Stimulated activated CD8-positive, alpha-beta memory T cell treated with anti-CD3 and anti-CD28 coated beads, Interleukin-15, amount 100 ng/mL, for 48 hours (primary cell): ENCODE results near the gene ARHGEF37.
"Not testable (repeated sequence)": the region's sequence is repeated elsewhere in the genome, so short reads cannot be mapped to it uniquely, and the experiment has no call there.

Source experiments
- DNase-seq, 2 donors: peaks; one replicate each; pipeline ENCODE4 v3.0.0-alpha.2; 2020; ENCODE audit warnings: low read depth in 2 of 2

ARHGEF37 gene

DNA sequence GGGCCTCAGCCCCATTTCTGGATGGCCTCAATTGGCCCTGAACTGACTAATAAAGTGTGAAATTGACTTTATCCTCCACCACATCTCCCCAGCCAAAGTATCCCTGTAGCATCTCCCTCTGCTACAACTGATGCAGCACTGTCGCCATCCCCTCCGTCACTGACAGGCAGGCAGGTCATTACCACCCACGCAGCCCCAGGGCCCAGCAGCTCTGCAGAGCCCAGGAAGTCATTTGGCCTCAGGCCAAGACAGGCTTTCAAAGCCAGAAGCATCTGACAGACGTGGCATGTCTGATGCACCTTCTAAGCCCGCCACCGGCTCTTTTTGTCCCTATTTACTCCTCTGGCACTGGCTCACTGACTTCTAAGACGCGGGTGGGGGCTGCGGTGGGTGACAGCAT, 65.3 kb downstream of the ARHGEF37 start:
- peak in 1 of 2 donors; percentile 18 for DNase-seq

DNA sequence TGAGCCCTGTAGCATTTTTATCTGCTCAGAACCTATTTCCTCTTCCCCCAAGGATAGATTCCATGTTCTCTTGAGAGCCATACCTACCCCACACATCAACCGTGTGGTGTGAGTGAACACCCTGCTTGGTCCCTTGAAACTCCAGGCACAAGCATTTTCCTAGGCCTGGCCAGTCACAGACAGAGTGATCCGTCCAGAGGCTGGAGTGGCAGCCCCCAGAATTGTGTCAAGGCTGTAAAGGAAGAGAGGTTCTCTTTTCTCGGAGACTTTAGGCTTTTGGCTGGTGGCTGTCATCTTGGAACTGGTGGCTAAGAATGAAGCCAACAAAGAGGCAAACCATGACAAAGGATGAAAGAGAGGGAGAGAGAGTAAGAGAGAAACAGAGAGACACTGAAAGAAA, 66.0 kb downstream of the ARHGEF37 start:
- DNase-seq = no peak

DNA sequence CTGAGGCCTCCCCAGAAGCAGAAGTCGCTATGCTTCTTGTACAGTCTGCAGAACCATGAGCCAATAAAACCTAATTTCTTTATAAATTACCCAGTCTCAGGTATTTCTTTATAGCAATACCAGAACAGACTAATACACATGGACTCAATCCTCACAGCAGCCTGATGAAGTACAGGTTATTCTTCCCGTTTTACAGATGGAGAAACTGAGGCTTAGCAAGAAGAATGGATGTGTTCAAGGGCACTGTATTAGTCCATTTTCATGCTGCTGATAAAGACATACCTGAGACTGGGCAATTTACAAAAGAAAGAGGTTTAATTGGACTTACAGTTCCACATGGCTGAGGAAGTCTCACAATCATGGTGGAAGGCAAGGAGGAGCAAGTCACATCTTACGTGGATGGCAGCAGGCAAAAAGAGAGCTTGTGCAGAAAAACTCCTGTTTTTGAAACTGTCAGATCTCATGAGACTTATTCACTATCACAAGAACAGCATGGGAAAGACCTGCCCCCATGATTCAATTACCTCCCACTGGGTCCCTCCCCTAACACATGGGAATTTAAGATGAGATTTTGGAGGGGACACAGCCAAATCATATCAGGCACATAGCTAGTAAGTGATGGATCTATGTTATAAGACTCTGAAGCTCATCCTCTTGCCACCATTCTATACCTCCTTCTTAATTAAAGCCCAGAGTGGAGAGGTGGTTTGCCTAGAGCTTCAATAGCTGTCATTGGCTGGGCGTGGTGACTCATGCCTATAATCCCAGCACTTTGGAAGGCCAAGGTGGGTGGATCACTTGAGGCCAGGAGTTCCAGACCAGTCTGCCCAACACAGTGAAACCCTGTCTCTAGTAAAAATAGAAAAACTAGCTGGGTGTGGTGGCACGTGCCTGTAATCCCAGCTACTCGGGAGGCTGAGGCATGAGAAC, 67.4 kb downstream of the ARHGEF37 start:
- not testable (repeated sequence) for DNase-seq

DNA sequence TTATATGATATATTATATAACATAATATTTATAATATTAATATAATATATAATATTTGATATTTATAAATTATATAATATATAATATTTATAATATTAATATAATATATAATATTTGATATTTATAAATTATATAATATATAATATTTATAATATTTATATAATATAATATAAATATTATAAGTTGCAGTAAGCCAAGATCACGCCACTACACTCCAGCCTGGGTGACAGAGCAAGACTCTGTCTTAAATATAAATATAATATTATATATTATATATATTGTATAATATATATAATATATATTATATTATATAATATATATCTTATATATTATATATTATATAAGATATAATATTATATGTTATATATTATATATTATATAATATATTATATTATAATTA, 68.4 kb downstream of the ARHGEF37 start:
- DNase-seq = not testable (repeated sequence)

DNA sequence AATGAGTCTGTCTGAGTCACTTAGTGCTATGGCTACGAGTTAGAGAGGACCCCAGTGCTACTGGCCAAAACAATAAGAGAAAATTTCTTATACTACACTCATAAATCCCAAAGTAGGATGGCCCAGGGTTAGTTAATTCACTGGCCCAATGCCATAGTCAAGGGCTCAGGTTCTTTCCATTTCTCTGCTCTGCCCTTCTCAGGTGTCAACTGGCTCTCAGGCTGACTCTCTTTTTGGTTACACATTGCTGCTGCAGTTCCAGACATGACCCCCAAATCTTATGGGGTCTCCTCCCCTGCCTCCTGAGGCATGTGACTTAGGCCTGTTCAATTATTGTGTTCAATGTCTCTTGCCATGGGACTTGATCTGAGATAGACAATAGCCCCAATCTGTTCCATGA, 70.4 kb downstream of the ARHGEF37 start:
- DNase-seq = no peak

DNA sequence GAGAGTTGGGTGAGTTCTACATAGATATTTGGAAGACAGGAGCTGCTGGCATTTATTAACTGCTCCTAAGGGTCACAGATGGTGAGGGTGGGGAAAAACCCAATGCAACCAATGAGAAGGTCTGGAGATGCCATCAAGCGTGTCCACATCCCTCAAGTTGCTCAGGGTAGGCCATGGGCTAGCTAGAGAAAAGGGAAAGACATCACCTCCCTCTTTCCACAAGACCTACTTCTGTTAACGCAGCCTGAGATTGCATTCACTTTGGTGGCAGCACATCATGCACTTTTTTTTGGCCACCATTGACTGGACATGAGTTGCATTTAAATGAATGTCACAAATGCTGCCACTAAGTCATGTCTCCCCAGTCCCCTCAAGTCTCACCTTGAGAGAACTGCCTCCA, 71.4 kb downstream of the ARHGEF37 start:
- no peak for DNase-seq

DNA sequence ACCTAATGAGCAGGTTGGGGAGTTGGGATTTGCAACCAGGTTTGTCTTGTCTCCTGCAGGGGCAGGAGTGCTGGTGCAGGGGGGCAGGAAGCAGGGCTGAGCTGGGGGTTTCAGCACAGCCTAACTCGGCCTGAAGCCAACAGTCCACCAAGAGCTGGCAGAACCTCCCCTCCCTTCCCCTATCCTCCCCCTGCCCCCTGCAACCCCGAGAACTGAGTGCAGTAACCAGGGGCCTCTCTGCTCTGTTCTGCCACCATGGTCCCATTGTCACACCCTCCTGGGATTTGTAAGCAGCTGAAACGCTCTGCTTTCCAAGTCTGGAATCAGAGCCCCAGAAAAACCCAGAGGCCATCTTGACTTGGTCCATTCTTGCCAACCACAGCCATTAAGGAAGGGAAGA, 72.9 kb downstream of the ARHGEF37 start:
- DNase-seq = no peak

DNA sequence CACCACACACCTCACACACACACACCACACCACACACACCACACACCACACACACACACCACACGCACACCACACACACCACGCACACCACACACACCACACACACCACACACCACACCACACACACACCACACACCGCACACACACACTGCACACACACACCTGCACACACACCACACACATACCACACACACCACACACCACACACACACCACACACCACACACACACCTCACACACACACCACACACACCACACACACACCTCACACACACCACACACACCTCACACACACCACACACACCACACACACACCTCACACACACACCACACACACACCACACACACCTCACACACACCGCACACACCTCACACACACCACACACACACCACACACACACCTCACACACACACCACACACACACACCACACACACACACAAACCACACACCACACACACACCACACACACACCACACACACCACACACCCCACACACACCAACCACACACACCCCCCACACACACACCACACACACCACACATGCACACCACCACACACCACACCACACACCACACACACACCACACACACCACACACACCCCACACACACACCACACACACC, 73.7 kb downstream of the ARHGEF37 start:
- DNase-seq = no peak

DNA sequence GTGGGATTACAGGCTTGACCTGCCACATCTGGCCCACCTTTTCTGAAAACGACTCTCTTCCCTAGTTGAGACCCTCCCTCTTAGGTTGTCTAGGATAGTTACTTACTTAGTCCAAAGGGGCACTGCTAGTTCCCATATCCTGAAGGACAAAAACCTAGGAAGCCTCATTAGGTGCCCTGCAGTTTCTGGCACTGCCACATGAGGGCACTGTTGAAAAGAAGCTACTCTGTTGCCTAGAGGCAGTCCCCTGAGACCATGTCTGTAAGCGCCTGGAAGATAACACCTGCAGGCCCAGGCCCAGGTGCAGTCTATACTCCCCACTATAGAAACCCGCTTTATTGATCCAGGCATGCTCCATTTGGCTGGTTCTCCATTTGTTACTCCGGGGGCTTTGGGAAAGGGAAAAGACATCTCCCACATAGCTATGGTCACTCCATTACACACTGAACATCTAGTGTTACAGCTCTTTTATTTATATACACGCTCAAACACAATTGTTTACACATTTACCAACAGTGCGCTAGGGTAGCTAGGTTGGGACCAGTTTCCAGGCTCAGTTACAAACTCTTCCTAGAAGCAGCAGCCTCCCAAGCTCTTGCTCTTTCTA, 75.4 kb downstream of the ARHGEF37 start:
- peak in 1 of 2 donors; percentile 18 for DNase-seq

DNA sequence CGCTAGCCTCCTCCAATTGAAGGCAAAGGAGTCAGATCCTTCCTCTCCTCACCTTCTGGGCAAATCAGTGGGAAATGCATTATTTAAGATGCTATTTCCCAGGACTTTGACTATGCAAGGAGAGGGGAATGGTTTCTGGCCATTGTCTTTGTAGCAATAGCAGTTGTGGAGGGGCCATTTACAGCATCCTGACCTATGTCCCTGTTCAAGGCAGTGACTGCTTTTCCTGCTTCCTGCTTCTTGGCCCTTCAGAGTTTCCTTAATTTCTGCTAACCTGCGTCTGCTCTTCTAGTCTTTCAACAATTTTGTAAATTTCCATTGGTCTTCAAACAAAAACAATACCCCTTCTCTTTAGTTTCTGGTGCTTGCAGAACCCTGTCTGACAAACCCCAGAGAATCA, 76.0 kb downstream of the ARHGEF37 start:
- no peak for DNase-seq

DNA sequence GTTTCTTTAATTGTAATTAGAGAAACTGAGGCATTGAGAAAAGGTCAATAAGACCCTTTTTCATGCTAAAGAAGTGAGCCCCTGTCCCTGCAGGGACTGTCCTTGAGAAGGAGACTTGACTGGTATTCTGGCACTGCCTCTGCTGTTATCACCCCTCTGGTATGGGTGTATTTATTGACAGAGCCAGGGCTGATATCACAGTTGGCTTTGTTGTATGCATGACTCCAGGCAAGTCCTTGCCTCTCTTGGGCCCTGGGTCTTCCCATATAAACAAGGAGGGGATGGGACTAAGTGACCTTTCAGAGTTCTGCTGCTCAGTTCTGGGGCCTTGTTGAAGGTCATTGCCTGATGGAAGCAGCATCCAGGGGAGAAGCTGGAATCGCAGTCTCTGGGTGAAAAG, 77.0 kb downstream of the ARHGEF37 start:
- DNase-seq = no peak

DNA sequence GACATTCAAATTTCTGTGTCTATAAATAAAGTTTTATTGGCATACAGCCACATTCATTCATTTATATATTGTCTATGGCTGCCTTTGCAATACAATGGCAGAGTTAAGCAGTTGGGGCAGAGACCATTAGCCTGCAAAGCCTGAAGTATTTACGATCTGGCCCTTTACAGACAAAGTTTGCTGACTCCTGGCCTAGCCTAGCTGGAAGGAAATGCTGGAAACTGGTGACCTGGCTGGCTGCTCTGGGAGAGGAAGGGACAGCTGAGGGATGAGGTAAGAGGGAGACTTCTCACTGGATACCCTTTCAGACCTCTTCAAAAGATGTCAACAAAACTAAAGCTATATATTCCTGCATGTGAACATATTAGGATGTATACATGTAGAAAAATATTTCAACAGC, 82.8 kb downstream of the ARHGEF37 start:
- DNase-seq = no peak

DNA sequence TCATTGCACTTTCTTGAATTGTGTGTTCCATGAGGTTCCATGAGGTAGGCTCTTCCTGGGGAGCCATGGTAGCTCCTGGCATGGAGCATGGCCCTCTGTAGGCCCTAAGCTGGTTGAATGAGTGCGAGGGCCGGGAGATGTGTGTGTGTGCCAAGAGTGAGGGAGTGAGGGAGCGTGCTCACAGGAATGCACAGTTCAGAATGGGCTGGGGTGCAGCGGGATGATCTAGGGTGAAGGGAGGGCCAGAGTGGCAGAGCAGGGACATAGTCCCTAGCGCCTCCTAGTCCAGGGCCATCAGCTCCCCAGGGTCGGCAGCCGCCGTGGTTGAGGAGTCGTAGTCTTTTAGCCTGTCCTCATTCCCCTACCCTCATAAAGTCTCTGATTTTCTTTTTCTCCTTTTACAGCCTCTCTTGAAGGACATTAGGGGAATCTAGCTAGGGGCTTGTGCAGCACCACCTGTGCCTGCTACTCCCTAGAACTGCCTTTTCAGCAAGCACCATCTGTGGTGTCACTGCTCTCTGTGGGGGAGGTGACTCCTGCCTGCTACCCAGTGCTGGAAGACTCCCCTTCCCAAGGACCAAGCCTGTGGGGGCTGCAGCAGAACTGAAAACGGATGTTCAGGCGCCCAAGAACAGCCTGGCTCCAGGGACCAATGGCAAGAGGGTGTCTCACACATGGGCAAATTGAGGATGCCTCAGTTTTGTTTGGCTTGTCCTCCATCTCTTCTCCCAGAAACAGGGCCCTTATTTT, 83.5 kb downstream of the ARHGEF37 start:
- no peak for DNase-seq

DNA sequence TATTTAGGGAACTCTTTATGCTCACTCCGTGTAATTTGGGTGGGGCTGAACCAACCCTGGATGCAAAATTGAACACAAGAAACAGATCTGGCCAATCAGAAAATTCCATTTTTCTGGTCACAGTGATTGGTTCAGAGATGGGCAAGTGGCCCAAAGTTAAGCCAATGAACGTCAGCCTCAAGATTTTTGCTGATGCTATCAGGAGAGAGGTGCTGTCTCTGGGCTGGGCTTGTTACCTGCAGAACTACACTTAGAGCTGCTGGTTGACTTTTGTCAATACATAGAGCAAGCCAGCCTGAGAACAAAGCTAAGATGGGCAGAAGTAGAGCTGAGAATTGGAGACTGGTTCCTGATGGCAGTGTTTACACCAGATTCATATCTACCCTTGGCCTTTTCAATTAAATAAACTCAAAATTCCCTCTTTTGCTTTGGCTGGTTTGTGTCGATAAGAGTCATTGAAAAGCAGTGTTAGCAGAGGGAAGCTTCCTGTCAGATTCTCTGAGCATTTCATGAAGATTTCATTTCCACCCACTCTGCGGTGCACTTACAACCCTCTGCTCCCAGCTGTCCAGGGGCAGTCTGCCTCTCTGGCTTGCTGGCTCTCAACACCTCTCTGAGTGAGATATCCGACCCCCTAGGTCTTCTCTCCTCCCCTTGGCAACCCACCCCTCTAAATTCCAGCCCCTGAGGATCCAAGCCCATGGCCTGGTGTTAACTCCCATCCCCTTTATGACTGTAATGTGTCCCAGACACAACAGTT, 84.3 kb downstream of the ARHGEF37 start:
- DNase-seq = no peak

DNA sequence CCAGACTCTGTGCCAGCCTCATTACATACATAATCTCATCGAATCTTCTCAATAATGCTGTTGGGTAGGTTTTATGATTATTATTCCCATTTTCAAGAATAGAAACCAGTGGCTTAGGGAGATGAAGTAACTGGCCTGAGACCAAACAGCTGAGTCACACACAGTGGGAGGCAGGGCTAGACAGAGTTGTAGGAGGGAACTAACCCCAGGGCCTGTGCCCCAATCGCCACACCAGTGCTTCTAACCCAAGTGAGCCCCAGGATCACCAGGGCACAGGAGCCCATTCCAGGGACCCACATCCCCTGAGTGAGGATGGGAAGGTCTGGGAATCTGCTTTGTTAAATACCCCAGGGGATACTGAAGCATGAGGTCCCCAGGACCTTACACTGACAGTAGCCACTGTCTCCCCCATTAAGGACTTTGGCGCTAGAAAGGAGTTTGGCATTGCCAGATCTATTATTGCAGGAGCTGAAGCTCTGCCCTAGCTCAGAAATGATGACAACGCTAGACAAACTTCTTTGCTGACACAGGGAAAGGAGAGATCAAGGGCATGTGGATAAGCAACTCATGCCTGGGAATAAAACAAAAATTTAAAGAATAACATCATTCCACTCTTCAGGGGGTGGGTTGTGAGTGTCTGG, 85.0 kb downstream of the ARHGEF37 start:
- no peak for DNase-seq

DNA sequence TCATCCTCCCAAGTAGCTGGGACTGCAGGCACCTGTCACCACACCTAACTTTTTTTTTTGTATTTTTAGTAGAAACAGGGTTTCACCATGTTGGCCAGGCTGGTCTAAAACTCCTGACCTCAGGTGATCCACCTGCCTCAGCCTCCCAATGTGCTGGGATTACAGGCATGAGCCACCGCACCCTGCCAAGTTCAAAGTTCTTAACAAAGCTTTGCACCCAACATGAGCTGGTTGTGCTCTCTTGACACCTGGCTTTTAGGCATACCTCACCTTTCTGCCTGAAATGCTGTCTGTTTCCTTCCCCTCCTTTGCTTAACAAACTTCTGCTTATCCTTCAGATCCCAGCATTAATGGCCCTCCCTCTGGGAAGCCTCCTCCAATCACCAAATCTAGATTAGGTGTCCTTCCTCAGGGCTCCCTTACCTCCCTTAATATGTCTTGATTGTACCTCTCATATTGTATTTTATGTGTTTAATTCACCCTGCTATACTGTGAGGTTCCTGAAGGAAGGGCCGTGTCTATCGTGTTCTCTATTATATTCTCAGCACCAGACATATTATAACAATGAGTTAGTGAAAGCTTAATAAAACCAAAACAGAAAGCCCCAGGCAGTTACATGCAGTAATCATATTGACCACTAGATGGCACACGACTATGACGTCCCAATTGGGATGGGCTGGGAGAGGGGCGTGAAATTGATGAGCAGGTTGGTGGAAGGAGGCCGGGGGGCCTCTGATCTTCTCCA, 86.0 kb downstream of the ARHGEF37 start:
- no peak for DNase-seq

DNA sequence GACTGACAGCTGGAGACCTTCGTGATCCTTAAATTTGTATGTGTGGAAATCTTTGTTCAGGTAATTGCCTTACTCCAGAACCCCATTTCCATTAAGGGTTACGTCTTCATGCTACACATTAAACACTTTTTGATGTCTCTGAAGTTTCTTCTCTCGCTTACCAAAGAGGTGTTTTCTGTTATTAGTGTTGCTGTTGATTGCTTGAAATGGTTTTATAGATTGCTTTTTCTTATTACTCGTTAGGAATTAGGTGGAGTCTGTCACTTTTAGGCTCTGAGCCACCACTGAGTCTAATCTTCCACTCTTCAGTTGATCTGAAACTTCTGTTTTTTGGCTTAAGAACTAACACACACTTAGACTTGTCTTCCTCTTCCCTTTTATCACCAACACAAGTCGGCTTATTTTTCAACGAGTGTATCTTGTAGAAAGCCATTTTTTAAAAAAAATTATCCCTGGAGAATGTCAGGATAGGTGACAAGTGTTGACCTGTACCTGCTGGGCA, 86.6 kb downstream of the ARHGEF37 start:
- DNase-seq = no peak

DNA sequence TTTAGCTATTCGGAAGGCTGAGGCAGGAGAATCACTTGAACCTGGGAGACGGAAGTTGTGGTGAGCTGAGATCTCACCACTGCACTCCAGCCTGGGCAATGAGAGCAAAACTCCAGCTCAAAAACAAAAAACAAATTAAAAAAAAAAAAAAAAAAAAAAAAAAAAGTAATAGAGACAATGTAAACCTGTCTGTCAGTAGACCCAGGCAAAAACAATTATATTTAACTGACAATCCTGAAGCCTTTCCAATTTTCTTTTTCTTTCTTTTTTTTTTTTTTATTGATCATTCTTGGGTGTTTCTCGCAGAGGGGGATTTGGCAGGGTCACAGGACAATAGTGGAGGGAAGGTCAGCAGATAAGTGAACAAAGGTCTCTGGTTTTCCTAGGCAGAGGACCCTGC, 88.0 kb downstream of the ARHGEF37 start:
- DNase-seq = not testable (repeated sequence)

DNA sequence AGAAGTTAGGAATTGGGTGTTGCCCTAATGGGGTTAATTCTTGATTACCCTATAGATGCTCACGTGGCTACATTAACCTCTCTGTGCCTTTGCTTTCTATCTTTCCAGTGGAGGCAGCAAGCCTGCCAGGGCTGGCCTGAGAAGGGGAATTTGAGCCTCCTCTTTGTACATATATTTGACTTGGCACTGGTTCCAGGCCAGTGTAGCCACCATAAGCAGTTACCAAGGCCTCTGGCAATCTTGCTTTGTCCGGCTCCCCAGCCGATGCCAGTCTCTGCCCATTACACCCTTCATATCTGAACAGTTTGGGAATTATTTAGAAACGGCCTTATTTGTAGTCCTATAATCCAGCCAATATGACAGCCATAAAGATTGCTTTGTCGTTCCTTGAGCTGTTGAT, 90.2 kb downstream of the ARHGEF37 start:
- DNase-seq = no peak
